ENCODE measurements around the gene FBP1. TPM values are rescaled to one million over a fixed set of nuclear protein-coding genes. Genes with fewer than 3 reads are reported as not detected.

FBP1 gene
- total RNA-seq, 2 donors from 2014 or later: 3.6 to 4.1 TPM

DNA sequence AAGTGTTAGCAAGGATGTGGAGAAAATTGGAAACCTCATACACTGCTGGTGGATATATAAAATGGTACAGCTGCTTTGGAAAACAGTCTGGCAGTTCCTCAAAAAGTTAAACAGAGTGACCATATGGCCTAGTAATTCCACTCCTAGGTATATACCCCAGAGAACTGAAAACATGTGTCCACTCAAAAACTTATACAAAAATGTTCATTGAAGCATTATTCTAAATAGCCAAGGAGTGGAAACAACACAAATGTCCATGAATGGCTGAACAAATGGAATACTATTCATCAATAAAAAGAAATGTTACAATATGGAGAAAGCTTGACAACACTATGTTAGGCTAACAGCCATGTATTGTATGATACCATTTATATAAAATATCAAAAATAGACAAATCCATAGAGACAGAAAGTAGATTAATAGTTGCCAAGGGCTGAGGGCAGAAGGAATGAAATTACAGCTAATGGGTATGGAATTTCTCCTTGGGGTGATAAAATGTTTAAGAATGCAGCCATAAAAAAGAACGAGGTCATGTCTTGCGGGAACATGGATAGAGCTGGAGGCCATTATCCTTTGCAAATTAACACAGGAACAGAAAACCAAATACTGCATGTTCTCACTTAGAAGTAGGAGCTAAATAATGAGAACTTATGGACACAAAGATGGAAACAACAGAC lies 33.6 kb upstream of the FBP1 start:
- no peaks in the 10 kb centered on the region for H3K36me3 ChIP-seq
- TF ChIP-seq, protein P1, sequence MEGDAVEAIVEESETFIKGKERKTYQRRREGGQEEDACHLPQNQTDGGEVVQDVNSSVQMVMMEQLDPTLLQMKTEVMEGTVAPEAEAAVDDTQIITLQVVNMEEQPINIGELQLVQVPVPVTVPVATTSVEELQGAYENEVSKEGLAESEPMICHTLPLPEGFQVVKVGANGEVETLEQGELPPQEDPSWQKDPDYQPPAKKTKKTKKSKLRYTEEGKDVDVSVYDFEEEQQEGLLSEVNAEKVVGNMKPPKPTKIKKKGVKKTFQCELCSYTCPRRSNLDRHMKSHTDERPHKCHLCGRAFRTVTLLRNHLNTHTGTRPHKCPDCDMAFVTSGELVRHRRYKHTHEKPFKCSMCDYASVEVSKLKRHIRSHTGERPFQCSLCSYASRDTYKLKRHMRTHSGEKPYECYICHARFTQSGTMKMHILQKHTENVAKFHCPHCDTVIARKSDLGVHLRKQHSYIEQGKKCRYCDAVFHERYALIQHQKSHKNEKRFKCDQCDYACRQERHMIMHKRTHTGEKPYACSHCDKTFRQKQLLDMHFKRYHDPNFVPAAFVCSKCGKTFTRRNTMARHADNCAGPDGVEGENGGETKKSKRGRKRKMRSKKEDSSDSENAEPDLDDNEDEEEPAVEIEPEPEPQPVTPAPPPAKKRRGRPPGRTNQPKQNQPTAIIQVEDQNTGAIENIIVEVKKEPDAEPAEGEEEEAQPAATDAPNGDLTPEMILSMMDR (IDR thresholded peaks at IDR 0.05): no peak
- H3K4me1 ChIP-seq: peaks cover 0 to 25% of the 10 kb centered on the region in 2 donors
- H3K27ac ChIP-seq: no peak overlapping the region
- no peaks in the 10 kb centered on the region for H3K27me3 ChIP-seq
- H3K9me3 ChIP-seq: no peaks in the 10 kb centered on the region
- DNase-seq (ENCODE audit: low spot score): no peak
- no peak overlapping the region for H3K4me3 ChIP-seq

DNA sequence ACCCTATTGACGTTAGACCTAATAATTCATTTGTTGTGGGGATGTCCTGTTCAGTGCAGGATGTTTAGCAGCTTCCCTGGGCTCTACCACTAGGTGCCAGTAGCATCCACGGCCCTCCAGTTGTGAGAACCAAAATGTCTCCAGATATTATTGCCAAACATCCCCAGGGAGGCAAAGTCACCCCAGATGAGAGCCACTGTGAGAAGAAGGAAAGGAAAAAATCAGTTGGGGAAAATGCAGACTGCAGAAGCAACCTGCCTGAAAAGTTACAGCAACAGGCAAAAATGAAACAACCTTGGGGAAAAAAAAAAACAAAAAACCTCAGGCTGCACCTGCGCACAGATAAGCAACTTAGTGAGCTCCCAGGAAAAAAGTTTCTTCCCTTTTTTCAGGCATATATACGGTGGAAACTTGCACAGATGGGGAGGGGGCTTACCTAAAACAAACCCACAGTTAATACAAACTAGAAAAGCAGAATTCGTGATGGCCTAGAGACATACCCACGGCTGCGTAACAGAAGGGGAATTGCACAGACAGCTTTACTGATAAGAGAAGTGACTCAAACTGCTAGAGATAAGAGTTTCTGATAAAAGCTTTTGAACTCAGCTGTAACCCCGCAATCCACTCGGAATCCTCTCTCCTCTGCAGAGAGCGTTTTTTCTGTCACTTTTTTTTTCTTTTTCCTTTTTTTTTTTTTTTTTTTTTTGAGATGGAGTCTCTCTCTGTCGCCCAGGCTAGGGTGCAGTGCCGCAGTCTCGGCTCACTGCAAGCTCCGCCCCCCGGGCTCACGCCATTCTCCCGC lies 29.8 kb upstream of the FBP1 start:
- Histone ChIP-seq H3K27ac (no peak overlapping the region), H3K9me3 (no peaks in the 10 kb centered on the region), H3K27me3 (no peaks in the 10 kb centered on the region), H3K4me3 (peak overlapping the region; percentile 10 to 40), H3K4me1 (peaks cover 0 to 9% of the 10 kb centered on the region in 2 donors), H3K36me3 (no peaks in the 10 kb centered on the region)
- DNase-seq (ENCODE audit: low spot score): no peak
- TF ChIP-seq, protein P1 (IDR thresholded peaks at IDR 0.05): peak; percentile 47 to 85

DNA sequence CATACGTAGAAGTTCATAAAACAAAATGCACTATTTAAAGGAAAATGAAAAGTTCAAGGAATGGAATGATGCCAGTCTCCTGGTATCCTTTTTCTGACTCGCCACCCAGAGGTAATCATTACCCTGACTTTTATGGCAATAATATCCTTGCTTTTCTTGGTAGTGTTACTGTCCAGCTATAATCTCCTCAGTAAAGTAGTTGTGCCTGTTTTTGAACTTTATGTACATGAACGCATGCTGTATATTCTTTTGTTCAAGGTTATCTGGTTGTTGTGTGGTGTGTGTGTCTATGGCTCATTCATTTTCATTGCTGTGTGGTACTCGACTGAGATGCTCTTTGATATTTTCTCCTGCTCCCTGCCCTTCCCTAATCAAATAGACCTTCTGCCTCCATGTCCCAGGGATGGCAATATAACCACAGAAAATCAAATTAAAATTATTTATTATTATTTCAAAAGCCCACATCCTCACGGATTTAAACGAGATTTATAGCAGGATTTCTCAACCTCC lies 29.2 kb upstream of the FBP1 start:
- H3K4me3 ChIP-seq: no peak overlapping the region
- H3K4me1 ChIP-seq: peaks cover 0 to 9% of the 10 kb centered on the region in 2 donors
- no peak overlapping the region for H3K27ac ChIP-seq
- no peak for DNase-seq (ENCODE audit: low spot score)
- no peaks in the 10 kb centered on the region for H3K27me3 ChIP-seq
- TF ChIP-seq, protein P1 (IDR thresholded peaks at IDR 0.05): no peak
- H3K36me3 ChIP-seq: no peaks in the 10 kb centered on the region
- no peaks in the 10 kb centered on the region for H3K9me3 ChIP-seq

DNA sequence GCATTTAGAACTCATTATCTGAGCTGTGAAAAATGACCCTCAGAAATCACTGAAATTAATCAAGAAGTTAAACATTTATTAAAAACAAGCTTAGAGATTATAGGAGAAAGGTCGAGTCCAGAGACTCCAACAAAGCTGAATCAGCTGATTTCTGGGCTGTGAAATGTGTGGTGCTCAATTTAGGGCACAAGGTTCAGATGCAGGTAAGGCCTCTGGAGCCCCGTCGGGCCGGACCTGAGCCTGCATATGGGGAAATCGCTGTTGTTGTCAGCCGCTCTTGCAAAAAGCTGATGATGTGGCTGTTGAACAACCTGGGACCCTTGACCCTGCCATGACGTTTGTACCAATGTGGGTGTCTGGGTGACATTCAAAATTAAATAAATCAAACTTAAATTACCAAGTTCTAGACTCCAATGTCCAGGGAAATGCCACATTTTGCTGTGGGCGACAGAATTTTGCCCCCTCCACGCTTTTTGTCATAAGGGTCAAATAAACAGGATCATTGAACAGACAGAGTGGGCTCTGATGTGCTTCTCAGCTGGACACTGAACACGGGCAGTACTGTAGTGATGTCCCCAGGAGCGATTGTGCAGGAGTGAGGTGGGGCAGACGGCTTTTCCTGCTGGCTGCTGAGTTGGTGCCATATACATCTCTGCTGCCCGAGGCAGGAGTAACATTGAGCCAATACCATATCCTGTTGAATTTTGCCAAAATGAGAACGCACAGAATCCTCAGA lies 27.2 kb upstream of the FBP1 start:
- TF ChIP-seq, protein P1 (IDR thresholded peaks at IDR 0.05): no peak
- no peaks in the 10 kb centered on the region for H3K9me3 ChIP-seq
- H3K36me3 ChIP-seq: no peaks in the 10 kb centered on the region
- no peaks in the 10 kb centered on the region for H3K27me3 ChIP-seq
- DNase-seq (ENCODE audit: low spot score): no peak
- no peak overlapping the region for H3K4me3 ChIP-seq
- no peak overlapping the region for H3K27ac ChIP-seq
- peaks cover 0 to 9% of the 10 kb centered on the region in 2 donors for H3K4me1 ChIP-seq

DNA sequence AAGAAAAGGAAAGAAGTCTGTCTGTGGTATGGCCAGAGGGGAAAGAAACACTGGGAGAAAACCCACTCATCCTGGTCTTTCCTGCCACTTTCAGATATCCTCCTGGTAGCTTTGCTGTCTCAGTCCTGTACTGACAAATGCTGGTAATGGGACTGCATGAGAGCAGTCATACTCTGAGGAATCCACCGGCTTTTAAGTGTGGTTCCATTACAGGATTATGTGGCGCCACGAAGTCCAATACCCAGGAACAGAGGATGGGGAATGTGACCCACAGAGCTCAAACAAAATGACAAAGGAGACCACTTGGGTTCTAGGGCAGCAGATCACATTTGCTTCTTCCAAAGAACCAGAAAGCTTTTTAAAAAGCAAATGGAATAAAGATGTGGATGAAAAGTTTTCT lies 26.3 kb upstream of the FBP1 start:
- no peaks in the 10 kb centered on the region for H3K36me3 ChIP-seq
- H3K27me3 ChIP-seq: no peaks in the 10 kb centered on the region
- H3K4me3 ChIP-seq: no peak overlapping the region
- DNase-seq (ENCODE audit: low spot score): no peak
- TF ChIP-seq, protein P1 (IDR thresholded peaks at IDR 0.05): no peak
- H3K27ac ChIP-seq: no peak overlapping the region
- no peaks in the 10 kb centered on the region for H3K9me3 ChIP-seq
- peaks cover 0 to 9% of the 10 kb centered on the region in 2 donors for H3K4me1 ChIP-seq
